ENCODE measurements around the gene COL1A1.

COL1A1 gene

GRCh38 chr17:50199803-50200456 lies 1.5 kb downstream of the COL1A1 start:
- DNase-seq (ENCODE audit: low read depth), result peak; percentile 46

- no peak for DNase-seq (ENCODE audit: low read depth)
Measured at GRCh38 chr17:50199211-50199802, 2.1 kb downstream of the COL1A1 start.

DNA sequence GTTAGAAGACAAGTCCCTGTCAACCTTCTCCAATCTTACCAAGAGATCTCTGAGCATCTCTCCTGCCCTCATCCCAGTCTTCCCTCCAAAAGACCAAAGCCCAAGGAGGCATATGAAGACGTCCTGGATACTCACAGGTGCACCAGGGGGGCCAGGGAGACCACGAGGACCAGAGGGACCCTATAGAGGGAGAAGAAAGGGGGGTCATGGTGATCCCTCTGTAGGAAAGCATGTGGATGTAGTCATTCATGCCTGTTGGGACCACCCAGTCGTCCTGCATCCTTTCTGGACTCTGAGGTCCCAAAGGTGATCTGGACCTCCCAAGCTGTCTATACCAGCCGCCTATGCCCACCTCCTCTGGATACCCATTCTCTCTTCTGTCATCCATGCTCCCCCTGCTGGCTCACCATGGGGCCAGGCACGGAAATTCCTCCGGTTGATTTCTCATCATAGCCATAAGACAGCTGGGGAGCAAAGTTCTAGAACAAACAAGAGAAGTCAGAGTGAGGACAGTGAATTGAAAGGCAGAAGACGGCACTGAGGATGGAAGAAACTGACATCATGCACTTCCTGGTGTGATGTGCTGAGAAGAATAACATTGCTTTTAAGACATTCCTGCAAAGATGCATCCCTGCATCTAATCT lies 3.3 kb downstream of the COL1A1 start:
- peak; percentile 35 for DNase-seq (ENCODE audit: low read depth)

DNA sequence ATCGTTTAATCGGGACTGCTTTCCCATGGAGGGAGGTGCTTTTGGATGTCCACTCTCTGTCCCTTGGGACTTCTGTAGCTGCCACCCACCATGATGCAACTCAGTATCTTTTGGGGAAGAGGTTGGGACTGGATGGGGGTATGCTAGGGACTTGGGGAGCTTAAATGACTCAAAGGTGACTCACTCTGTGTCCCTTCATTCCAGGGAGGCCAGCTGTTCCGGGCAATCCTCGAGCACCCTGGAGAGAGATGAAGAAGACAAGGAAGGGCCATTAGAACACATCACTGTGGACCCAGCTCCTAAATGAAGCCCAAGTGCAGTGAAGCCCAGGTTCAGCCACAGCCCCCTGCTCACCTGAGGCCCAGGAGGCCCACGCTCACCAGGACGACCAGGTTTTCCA lies 4.6 kb downstream of the COL1A1 start:
- DNase-seq (ENCODE audit: low read depth), result no peak

GRCh38 chr17:50196036-50196435 lies 5.4 kb downstream of the COL1A1 start:
- no peak for DNase-seq (ENCODE audit: low read depth)

DNA sequence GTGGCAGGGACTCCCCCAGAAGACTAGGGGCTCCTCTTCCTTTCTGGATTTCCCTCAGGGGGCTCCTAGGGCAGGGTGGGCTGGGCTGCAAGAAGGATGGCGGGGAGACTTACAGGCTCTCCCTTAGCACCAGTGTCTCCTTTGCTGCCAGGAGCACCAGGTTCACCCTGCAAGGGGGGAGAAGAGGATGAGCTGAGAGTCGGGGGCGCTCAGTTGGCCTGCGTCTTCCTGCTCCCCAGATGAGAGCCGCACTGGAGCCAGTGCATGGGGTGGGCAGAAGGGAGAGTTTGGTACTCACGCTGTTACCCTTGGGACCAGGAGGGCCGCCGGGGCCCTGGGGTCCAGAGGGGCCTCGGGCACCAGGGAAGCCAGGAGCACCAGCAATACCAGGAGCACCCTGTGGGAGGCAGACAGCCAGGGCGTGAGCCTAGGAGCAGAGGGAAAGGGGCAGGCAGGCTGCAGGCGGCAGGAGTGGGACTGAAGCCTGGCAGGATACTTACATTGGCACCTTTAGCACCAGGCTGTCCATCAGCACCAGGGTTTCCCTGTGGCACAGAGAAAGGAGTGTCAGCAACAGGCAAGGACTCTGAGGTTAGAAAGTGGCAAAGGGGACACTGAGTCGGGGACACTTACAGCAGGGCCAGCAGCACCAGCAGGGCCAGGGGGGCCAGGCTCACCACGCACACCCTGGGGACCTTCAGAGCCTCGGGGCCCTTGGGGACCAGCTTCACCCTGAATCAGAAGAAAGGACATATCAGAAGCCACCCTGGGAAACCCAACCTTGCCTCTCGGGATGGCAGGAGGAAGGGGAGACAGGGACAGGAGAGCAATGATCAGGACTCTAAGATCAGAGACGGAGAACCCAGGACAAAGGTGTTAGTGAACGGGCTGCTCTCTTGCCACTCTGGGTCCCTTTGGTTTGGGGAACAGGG lies 6.2 kb downstream of the COL1A1 start:
- DNase-seq (ENCODE audit: low read depth), result no peak

DNA sequence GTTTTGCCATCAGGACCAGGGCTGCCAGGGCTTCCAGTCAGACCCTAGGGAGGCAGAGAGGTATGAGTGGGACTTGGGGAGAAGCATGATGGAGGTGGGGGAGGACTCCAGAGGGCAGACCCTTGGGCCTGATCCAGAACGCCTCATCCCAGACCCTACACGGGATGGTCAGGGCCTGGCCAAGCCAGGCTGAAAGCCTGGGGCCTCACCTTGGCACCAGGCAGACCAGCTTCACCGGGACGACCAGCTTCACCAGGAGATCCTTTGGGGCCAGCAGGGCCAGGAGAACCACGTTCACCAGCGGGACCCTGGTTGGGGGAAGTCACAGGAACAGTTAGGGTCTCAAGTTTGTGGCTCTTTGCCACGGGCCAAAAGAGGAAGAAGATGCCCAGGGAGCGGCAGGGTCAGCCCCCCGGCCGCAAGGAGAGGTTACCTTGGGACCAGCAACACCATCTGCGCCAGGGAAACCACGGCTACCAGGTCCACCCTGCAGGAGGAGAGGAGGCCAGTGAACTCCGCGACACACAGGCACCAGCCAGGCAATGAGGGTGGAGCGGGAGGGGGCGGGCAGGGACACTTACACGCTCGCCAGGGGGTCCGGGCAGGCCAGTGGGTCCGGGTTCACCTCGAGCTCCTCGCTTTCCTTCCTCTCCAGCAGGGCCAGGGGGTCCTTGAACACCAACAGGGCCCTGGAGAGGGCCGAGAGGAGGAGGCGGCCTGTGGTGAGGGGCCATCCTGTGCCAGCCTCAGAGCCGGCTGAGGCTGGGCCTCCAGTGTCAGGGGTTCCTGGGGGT lies 7.1 kb downstream of the COL1A1 start:
- DNase-seq (ENCODE audit: low read depth), result no peak

GRCh38 chr17:50192618-50193291 lies 8.7 kb downstream of the COL1A1 start:
- no peak for DNase-seq (ENCODE audit: low read depth)

DNA sequence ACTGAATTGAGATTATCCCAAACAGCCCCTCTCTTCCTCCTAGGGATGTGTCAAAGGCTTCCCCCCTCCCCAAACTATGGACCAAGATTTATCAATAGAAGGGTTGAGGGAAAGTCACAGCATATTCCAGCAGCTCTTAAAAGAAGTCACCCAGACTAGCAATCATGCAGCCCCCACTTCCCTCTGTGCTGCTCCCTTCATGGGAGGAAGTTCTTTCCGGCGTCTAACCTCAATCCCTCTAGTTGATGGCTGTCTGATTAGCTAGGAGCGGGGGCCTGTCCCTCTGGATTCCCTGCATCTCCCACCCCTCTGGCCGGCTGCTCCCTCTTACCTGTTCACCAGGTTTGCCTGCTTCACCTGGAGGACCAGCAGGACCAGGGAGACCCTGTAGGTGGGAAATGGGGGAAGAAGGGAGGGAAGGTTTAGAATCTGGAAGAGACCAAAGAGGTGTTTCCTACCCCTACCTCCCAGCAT lies 9.2 kb downstream of the COL1A1 start:
- no peak for DNase-seq (ENCODE audit: low read depth)

GRCh38 chr17:50191359-50192143 lies 9.9 kb downstream of the COL1A1 start:
- DNase-seq (ENCODE audit: low read depth), result no peak

DNA sequence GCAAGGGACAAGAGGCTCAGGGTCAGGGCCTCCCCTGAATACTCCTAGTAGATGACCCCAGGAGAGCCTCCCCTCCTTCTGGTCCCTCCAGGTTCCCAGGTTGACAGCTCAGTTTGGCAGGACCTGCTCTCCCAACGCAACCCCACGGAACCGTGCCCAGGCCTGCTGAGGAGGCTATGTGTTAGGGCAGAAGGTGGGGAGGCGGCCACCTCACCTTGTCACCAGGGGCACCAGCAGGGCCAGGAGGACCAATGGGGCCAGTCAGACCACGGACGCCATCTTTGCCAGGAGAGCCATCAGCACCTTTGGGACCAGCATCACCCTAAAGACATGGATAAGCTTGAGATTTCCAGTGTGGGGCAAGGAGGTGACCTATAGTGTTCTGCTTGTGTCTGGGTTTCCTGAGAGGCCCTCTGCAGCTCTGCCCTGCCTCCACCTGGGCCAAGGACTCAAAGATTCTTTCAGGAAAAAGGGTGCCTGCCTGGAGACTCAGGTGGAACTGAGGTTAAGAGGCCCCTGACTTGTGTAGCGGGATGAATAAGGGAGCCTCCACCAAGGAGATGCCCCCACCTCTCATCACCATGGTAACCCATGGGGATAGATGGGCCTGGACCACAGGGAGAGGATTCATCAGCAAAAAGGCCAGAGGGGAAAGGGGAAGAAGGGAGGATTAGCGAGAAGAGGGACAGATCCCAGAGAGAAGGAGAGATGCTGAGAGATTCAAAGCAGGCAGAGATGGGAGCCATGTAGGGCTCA lies 10.7 kb downstream of the COL1A1 start:
- no peak for DNase-seq (ENCODE audit: low read depth)

DNA sequence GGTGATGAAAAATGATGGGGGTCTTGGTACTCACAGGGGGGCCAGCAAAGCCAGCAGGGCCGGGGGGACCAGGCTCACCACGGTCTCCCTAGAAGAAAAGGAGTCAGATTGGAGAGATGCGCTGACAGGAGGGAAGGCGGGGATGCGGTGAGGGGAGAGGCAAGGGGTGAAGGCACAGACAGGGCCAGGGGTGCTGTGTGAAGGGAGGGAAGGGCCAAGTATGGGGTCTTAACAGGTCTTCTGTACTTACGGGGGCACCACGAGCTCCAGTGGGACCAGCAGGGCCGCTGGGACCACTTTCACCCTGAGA lies 11.2 kb downstream of the COL1A1 start:
- DNase-seq (ENCODE audit: low read depth), result no peak

- DNase-seq (ENCODE audit: low read depth), result no peak
Measured at GRCh38 chr17:50189550-50190292, 11.7 kb downstream of the COL1A1 start.

- DNase-seq (ENCODE audit: low read depth), result no peak
Measured at GRCh38 chr17:50188921-50189549, 12.4 kb downstream of the COL1A1 start.

- no peak for DNase-seq (ENCODE audit: low read depth)
Measured at GRCh38 chr17:50188531-50188920, 12.9 kb downstream of the COL1A1 start.

GRCh38 chr17:50187751-50188530 lies 13.5 kb downstream of the COL1A1 start:
- DNase-seq (ENCODE audit: low read depth), result no peak

DNA sequence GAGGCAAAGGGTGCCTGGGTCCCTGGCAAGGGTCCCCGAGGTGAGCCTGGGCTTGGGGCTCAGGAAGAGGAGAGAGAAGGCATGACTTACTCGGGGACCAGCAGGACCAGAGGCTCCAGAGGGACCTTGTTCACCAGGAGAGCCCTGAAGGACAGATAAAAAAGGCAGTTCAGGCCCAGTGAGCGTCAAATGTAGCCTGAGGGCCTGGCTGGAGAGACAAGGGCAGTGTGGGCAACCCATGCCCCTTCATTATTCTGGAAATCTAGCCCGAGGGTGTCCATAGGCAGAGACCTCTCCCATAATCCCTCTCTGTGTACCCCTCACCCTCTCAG lies 14.1 kb downstream of the COL1A1 start:
- no peak for DNase-seq (ENCODE audit: low read depth)
